Fibroblast of lung (primary cell): ENCODE measurements around the gene FRMD7.

Source experiments
- CTCF ChIP-seq, 2 donors: IDR thresholded peaks in 1 of 2; conservative IDR thresholded peaks in 1 of 2; 1 replicate in 1 of 2; 2 replicates in 1 of 2; pipeline ENCODE4 v1.5.1; 2011 to 2012; ENCODE audit warnings: low read length in 2 of 2, control low read depth in 1 of 2, inconsistent platforms in 1 of 2, low read depth in 1 of 2, mild to moderate bottlenecking in 1 of 2
- EZH2 ChIP-seq: IDR thresholded peaks from 2 replicates; pipeline ENCODE4 v1.5.1; 2012; ENCODE audit warnings: low read length, control low read depth, mild to moderate bottlenecking; ENCODE audit errors: missing control alignments

DNA sequence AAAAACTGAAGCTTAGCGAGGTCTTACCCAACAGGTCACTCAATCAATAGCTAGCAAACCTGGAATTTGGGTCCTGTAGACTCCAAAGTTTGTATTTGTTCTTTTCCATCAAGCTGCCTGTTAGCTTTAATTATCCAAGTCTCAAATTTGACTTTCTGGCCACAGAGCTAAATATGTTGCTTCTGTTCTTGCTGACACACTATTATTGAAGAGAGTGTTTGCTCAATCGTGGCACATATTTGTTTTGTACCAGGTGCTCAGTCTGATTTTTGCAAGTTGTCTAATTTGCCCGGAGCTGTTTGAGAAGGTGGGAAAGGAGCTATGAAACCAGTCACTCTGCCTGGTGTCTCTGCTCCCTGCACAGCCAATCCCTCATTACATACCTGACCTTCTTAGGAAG, 41.7 kb upstream of the FRMD7 start:
- TF ChIP-seq CTCF (conservative IDR thresholded peaks at IDR 0.05 in 1 of 2, IDR thresholded peaks at IDR 0.05 in 1 of 2; ENCODE audit: low read depth in 1 of 2, low read length in 2 of 2) (no peak), EZH2 (no peak)
